Measurements from ENCODE around the gene SLC39A8. TPM values are rescaled to one million over a fixed set of nuclear protein-coding genes. Genes with fewer than 3 reads are reported as not detected.

The SLC39A8 gene
- total RNA-seq, 3 donors from 2014 or later (not counting 1 experiment from before 2014, with no cell fraction given): 18.0 to 20.0 (median 18.2) TPM

DNA sequence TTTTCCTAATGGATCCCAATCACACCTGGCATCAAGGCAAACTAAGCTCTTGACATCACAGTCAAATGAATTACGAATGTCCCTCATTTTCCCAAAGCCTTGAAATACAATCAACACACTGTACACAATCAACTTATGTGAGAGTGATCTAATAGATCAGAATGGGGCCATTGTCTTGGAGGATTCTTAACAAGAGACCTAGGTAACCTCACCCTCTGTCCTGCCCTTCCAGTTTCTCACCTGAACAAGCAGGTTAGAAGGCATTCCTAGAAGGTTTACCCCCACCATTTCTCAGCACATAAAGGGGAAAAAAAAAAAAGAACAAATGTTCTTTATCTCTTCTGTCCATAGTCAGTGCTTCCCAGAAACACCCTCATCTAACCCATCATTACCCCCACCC is 6.3 kb downstream of the SLC39A8 start:
- no peak overlapping the region for H3K4me3 Mint-ChIP-seq
- H3K36me3 Mint-ChIP-seq: no peaks in the 10 kb centered on the region
- H3K4me1 Mint-ChIP-seq: peaks cover 23 to 32% of the 10 kb centered on the region in 2 donors
- H3K9me3 Mint-ChIP-seq: no peaks in the 10 kb centered on the region
- 100% methylated on average over 1 of the region's 1 CpG for WGBS (ENCODE audit: insufficient coverage)
- no peak for TF ChIP-seq CTCF (IDR thresholded peaks at IDR 0.05)
- H3K27me3 ChIP-seq (ENCODE audit: control insufficient read depth, insufficient read depth, low read length): no peaks in the 10 kb centered on the region
- H3K9me3 ChIP-seq (ENCODE audit: control insufficient read depth, insufficient read depth, low read length): no peaks in the 10 kb centered on the region
- H3K4me1 ChIP-seq (ENCODE audit: control insufficient read depth, insufficient read depth, low read length): peaks cover 3% of the 10 kb centered on the region
- ATAC-seq: no peak
- intact Hi-C loops (cut with micrococcal nuclease): no loop called here
- H3K27me3 Mint-ChIP-seq (ENCODE audit: low read depth in 2 of 2): no peaks in the 10 kb centered on the region
- no peak overlapping the region for H3K27ac ChIP-seq (ENCODE audit: low read length)
- H3K4me3 ChIP-seq (ENCODE audit: low read length): no peak overlapping the region
- H3K27ac Mint-ChIP-seq: no peak overlapping the region
- no peak for DNase-seq
- no peaks in the 10 kb centered on the region for H3K36me3 ChIP-seq (ENCODE audit: control insufficient read depth, insufficient read depth, low read length)

GRCh38 chr4:102338405-102338804 is 6.9 kb downstream of the SLC39A8 start:
- no peaks in the 10 kb centered on the region for H3K27me3 Mint-ChIP-seq (ENCODE audit: low read depth in 2 of 2)
- Histone ChIP-seq H3K36me3 (ENCODE audit: control insufficient read depth, insufficient read depth, low read length) (no peaks in the 10 kb centered on the region), H3K27ac (ENCODE audit: low read length) (no peak overlapping the region), H3K9me3 (ENCODE audit: control insufficient read depth, insufficient read depth, low read length) (no peaks in the 10 kb centered on the region), H3K4me3 (ENCODE audit: low read length) (no peak overlapping the region), H3K4me1 (ENCODE audit: control insufficient read depth, insufficient read depth, low read length) (no peaks in the 10 kb centered on the region), H3K27me3 (ENCODE audit: control insufficient read depth, insufficient read depth, low read length) (no peaks in the 10 kb centered on the region)
- H3K36me3 Mint-ChIP-seq: no peaks in the 10 kb centered on the region
- TF ChIP-seq CTCF (IDR thresholded peaks at IDR 0.05): no peak
- intact Hi-C loops (cut with micrococcal nuclease): no loop called here
- DNase-seq (no peak), ATAC-seq (no peak)
- H3K4me3 Mint-ChIP-seq: no peak overlapping the region
- H3K4me1 Mint-ChIP-seq: peaks cover 22 to 34% of the 10 kb centered on the region in 2 donors
- WGBS (ENCODE audit: insufficient coverage): 96% methylated on average over 6 of the region's 8 CpGs
- H3K9me3 Mint-ChIP-seq: no peaks in the 10 kb centered on the region
- H3K27ac Mint-ChIP-seq: no peak overlapping the region

DNA sequence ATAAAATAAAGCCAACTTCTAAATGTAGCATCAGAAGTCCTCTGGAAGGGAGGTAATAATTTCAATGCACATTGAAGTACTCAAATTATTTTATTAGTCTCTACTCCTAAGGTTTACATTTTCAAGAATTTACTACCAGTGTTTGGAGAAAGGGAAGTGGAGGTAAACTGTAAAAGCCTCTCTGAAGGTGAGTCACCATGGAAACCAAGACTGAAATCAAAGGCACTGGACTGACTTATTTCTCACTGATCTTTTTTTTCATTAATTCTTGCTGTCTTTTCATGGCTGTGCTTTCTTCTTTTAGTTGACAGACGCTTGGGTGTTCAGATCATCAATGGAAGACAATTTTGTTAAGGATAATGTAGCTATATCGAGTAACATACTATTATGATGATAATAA is 9.7 kb downstream of the SLC39A8 start:
- no peak overlapping the region for H3K27ac Mint-ChIP-seq
- Histone ChIP-seq H3K27me3 (ENCODE audit: control insufficient read depth, insufficient read depth, low read length) (no peaks in the 10 kb centered on the region), H3K27ac (ENCODE audit: low read length) (no peak overlapping the region), H3K4me1 (ENCODE audit: control insufficient read depth, insufficient read depth, low read length) (no peaks in the 10 kb centered on the region), H3K9me3 (ENCODE audit: control insufficient read depth, insufficient read depth, low read length) (no peaks in the 10 kb centered on the region), H3K36me3 (ENCODE audit: control insufficient read depth, insufficient read depth, low read length) (no peaks in the 10 kb centered on the region), H3K4me3 (ENCODE audit: low read length) (no peak overlapping the region)
- DNase-seq: no peak
- no peaks in the 10 kb centered on the region for H3K9me3 Mint-ChIP-seq
- peaks cover 19 to 22% of the 10 kb centered on the region in 2 donors for H3K4me1 Mint-ChIP-seq
- intact Hi-C loops (cut with micrococcal nuclease): no loop called here
- no peaks in the 10 kb centered on the region for H3K36me3 Mint-ChIP-seq
- no peak for TF ChIP-seq CTCF (IDR thresholded peaks at IDR 0.05)
- 86% methylated on average over 1 of the region's 2 CpGs for WGBS (ENCODE audit: insufficient coverage)
- H3K4me3 Mint-ChIP-seq: no peak overlapping the region
- H3K27me3 Mint-ChIP-seq (ENCODE audit: low read depth in 2 of 2): no peaks in the 10 kb centered on the region
- no peak for ATAC-seq

GRCh38 chr4:102334624-102335023 is 10.7 kb downstream of the SLC39A8 start:
- intact Hi-C loops (cut with micrococcal nuclease): no loop called here
- no peaks in the 10 kb centered on the region for H3K36me3 Mint-ChIP-seq

More at GRCh38 chr4:102334624-102335023, 10.7 kb downstream of the SLC39A8 start:
- Mint-ChIP-seq H3K27me3 (ENCODE audit: low read depth in 2 of 2) (no peaks in the 10 kb centered on the region), H3K4me1 (peaks cover 20 to 22% of the 10 kb centered on the region in 2 donors), H3K27ac (no peak overlapping the region), H3K9me3 (no peaks in the 10 kb centered on the region), H3K4me3 (no peak overlapping the region)
- H3K27me3 ChIP-seq (ENCODE audit: control insufficient read depth, insufficient read depth, low read length): no peaks in the 10 kb centered on the region
- no peak overlapping the region for H3K27ac ChIP-seq (ENCODE audit: low read length)
- no peak for TF ChIP-seq CTCF (IDR thresholded peaks at IDR 0.05)
- H3K36me3 ChIP-seq (ENCODE audit: control insufficient read depth, insufficient read depth, low read length): no peaks in the 10 kb centered on the region
- ATAC-seq (no peak), DNase-seq (no peak)
- no peak overlapping the region for H3K4me3 ChIP-seq (ENCODE audit: low read length)
- 100% methylated on average over 2 of the region's 2 CpGs for WGBS (ENCODE audit: insufficient coverage)
- no peaks in the 10 kb centered on the region for H3K4me1 ChIP-seq (ENCODE audit: control insufficient read depth, insufficient read depth, low read length)
- H3K9me3 ChIP-seq (ENCODE audit: control insufficient read depth, insufficient read depth, low read length): no peaks in the 10 kb centered on the region

All from natural killer cell (primary cell).